ENCODE measurements around the gene ADGRA1. TPM values are rescaled to one million over a fixed set of nuclear protein-coding genes. Genes with fewer than 3 reads are reported as not detected.
"Not testable (repeated sequence)": the region's sequence is repeated elsewhere in the genome, so short reads cannot be mapped to it uniquely, and the experiment has no call there.

ADGRA1 gene
- total RNA-seq, 4 donors from 2014 or later: not detected

- WGBS, 2 donors: no CpG with 5 or more reads among the region's 11 CpGs
- Histone ChIP-seq H3K4me3 (no peak overlapping the region), H3K27me3 (peaks cover 0 to 79% (median 0%) of the 10 kb centered on the region in 4 donors), H3K36me3 (no peaks in the 10 kb centered on the region), H3K9me3 (no peaks in the 10 kb centered on the region), H3K4me1 (no peaks in the 10 kb centered on the region), H3K27ac (no peak overlapping the region)
- DNase-seq: no peak
- intact Hi-C loops (cut with DNase I): no loop called here
- TF ChIP-seq POLR2A (IDR thresholded peaks at IDR 0.05): no peak
- TF ChIP-seq, protein P1, sequence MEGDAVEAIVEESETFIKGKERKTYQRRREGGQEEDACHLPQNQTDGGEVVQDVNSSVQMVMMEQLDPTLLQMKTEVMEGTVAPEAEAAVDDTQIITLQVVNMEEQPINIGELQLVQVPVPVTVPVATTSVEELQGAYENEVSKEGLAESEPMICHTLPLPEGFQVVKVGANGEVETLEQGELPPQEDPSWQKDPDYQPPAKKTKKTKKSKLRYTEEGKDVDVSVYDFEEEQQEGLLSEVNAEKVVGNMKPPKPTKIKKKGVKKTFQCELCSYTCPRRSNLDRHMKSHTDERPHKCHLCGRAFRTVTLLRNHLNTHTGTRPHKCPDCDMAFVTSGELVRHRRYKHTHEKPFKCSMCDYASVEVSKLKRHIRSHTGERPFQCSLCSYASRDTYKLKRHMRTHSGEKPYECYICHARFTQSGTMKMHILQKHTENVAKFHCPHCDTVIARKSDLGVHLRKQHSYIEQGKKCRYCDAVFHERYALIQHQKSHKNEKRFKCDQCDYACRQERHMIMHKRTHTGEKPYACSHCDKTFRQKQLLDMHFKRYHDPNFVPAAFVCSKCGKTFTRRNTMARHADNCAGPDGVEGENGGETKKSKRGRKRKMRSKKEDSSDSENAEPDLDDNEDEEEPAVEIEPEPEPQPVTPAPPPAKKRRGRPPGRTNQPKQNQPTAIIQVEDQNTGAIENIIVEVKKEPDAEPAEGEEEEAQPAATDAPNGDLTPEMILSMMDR (IDR thresholded peaks at IDR 0.05): no peak
These were observed 38.1 kb upstream of the ADGRA1 start for GRCh38 chr10:133049639-133050038.

DNA sequence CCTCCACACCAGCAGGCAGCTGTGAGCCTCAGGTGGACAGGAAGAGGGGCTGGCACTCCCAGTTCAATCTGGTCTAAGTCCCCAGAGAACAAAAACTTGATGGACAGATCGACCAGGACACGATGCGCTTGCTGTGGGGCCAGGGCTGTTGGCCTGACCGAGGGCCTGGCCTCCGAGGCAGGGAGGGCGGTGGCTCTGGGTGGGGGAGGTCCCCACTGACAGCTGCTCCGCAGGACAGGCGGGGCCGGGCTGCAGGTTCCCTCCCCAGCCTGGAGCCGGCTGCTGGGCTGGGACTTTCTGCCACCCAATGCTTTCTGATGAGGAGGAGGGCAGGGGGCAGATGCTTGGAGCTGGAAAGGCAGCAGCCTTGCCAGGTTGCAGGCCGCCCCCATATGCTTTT, 37.4 kb upstream of the ADGRA1 start:
- intact Hi-C loops (cut with DNase I): no loop called here
- Histone ChIP-seq H3K36me3 (no peaks in the 10 kb centered on the region), H3K27ac (no peak overlapping the region), H3K27me3 (peaks cover 0 to 80% (median 0%) of the 10 kb centered on the region in 4 donors), H3K4me3 (no peak overlapping the region), H3K9me3 (no peaks in the 10 kb centered on the region), H3K4me1 (no peaks in the 10 kb centered on the region)
- TF ChIP-seq POLR2A (IDR thresholded peaks at IDR 0.05): no peak
- TF ChIP-seq, protein P1 (IDR thresholded peaks at IDR 0.05): no peak
- WGBS, 2 donors: no CpG with 5 or more reads among the region's 11 CpGs
- DNase-seq: no peak

DNA sequence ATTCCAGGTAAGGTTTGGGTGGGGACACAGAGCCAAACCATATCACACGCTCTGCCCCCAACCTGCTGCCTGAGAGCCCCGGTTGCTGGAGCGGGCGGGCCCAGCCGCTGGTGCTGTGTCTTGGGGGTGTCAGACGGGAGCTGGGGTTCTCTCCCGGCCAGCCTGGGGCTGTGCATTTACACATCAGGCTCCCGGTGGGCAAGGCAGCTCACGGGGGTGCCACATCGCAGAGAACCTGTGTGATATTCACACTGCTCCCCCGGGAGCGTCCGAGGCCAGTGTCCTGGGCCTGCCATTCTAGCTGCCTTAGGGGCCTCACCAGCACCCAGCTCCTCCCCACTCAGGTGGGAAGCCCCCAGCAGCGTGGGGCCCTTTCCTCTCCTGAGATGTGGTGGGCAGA, 35.6 kb upstream of the ADGRA1 start:
- Histone ChIP-seq H3K4me1 (no peaks in the 10 kb centered on the region), H3K9me3 (no peaks in the 10 kb centered on the region), H3K27me3 (peaks cover 0 to 82% (median 0%) of the 10 kb centered on the region in 4 donors), H3K4me3 (no peak overlapping the region), H3K27ac (no peak overlapping the region), H3K36me3 (no peaks in the 10 kb centered on the region)
- intact Hi-C loops (cut with DNase I): no loop called here
- WGBS, 2 donors: 86% methylated on average over 9 of the region's 14 CpGs; no CpG with 5 or more reads in 1 of the 2 donors
- no peak for DNase-seq
- TF ChIP-seq, protein P1 (IDR thresholded peaks at IDR 0.05): no peak
- no peak for TF ChIP-seq POLR2A (IDR thresholded peaks at IDR 0.05)

DNA sequence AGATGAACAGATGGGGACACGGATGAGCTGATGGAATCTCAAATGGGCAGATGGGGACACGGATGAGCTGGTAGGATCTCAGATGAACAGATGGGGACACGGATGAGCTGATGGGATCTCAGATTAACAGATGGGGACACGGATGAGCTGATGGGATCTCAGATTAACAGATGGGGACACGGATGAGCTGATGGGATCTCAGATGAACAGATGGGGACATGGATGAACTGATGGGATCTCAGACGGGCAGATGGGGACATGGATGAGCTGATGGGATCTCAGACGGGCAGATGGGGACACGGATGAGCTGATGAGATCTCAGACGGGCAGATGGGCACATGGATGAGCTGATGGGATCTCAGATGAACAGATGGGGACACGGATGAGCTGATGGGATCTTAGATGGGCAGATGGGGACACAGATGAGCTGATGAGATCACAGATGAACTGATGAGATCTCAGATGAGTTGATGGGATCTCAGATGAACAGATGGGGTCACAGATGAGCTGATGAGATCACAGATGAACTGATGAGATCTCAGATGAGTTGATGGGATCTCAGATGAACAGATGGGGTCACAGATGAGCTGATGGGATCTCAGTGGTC, 34.1 kb upstream of the ADGRA1 start:
- H3K27me3 ChIP-seq: peaks cover 0 to 80% (median 0%) of the 10 kb centered on the region in 4 donors
- WGBS, 2 donors: 69 to 76% methylated on average over 10 of the region's 10 CpGs

GRCh38 chr10:133055470-133055869, 32.3 kb upstream of the ADGRA1 start:
- H3K4me1 ChIP-seq: peaks cover 0 to 5% (median 0%) of the 10 kb centered on the region in 3 donors
- no CpG with 5 or more reads among the region's 2 CpGs for WGBS, 2 donors
- no peak for DNase-seq
- no peak overlapping the region for H3K27ac ChIP-seq
- intact Hi-C loops (cut with DNase I): no loop called here
- no peaks in the 10 kb centered on the region for H3K36me3 ChIP-seq
- no peak overlapping the region for H3K4me3 ChIP-seq
- TF ChIP-seq POLR2A (IDR thresholded peaks at IDR 0.05): no peak
- TF ChIP-seq, protein P1 (IDR thresholded peaks at IDR 0.05): no peak
- H3K9me3 ChIP-seq: no peaks in the 10 kb centered on the region
- peaks cover 0 to 75% (median 0%) of the 10 kb centered on the region in 4 donors for H3K27me3 ChIP-seq

More for the DNA sequence above, 34.1 kb upstream of the ADGRA1 start:
- intact Hi-C loops (cut with DNase I); H3K36me3 ChIP-seq; H3K4me3 ChIP-seq; H3K27ac ChIP-seq; H3K9me3 ChIP-seq; DNase-seq; H3K4me1 ChIP-seq: not testable (repeated sequence)
